Heart left ventricle (tissue), 16 donors: ENCODE data around the gene NME5. TPM values are rescaled to one million over a fixed set of nuclear protein-coding genes. Genes with fewer than 3 reads are reported as not detected.

ENCODE experiments used
- ATAC-seq, 4 donors: fragments of 200-7000 bp; cut with Tn5 transposase; one replicate each; pipeline ENCODE4 v1.9.1; 2020 to 2022; ENCODE audit warnings: moderate library complexity in 4 of 4, mild to moderate bottlenecking in 3 of 4, moderate number of reproducible peaks in 1 of 4
- DNase-seq, 5 donors: peaks; one replicate each; pipeline ENCODE4 v3.0.0-alpha.2; 2020
- H3K27ac ChIP-seq, 12 donors: fragments of 200-600 bp; sonication (generic) in 4 of 12; one replicate each; pipeline versions ENCODE4 v1.5.0 to v1.8.0; 2016 to 2022; ENCODE audit warnings: mild to moderate bottlenecking in 2 of 12
- H3K27me3 ChIP-seq, 9 donors: fragments of 200-600 bp; sonication (generic) in 2 of 9; one replicate each; pipeline versions ENCODE4 v1.5.1 to v1.8.0; 2016 to 2022; ENCODE audit warnings: mild to moderate bottlenecking in 3 of 9
- H3K36me3 ChIP-seq, 9 donors: fragments of 200-600 bp; sonication (generic) in 2 of 9; one replicate each; pipeline versions ENCODE4 v1.5.0 to v1.8.0; 2018 to 2022; ENCODE audit warnings: mild to moderate bottlenecking in 2 of 9
- H3K4me1 ChIP-seq, 12 donors: fragments of 200-600 bp; sonication (generic) in 4 of 12; one replicate each; pipeline versions ENCODE4 v1.5.0 to v1.8.0; 2016 to 2022; ENCODE audit warnings: mild to moderate bottlenecking in 3 of 12
- H3K4me3 ChIP-seq, 12 donors: fragments of 200-600 bp; sonication (generic) in 4 of 12; one replicate each; pipeline versions ENCODE4 v1.5.0 to v1.8.0; 2017 to 2022; ENCODE audit warnings: mild to moderate bottlenecking in 9 of 12, moderate library complexity in 4 of 12
- H3K9me3 ChIP-seq, 12 donors: fragments of 200-600 bp; sonication (generic) in 4 of 12; one replicate each; pipeline versions ENCODE4 v1.5.0 to v1.8.0; 2016 to 2022; ENCODE audit warnings: mild to moderate bottlenecking in 1 of 12
- POLR2A ChIP-seq, 2 donors: fragments of 450-650 bp; IDR thresholded peaks; one replicate each; pipeline ENCODE4 v1.6.1; 2017; ENCODE audit warnings: antibody characterized with exemption in 2 of 2, mild to moderate bottlenecking in 2 of 2, moderate library complexity in 2 of 2
- WGBS, 4 donors: extraction: QIAGEN DNeasy Blood & Tissue Kit in 2 of 4; methylation state at CpG; one replicate each; pipeline versions ENCODE4 v1.1.5 to v1.1.7; 2013 to 2018; 5-methylcytosine and 5-hydroxymethylcytosine counted together
- intact Hi-C, 10 donors: fragments of 100-400 bp; cut with DNase I; formaldehyde crosslinking; loops; one replicate each; pipeline versions ENCODE4 v1.11.1 to v1.14.2; 2022
- polyA plus RNA-seq, 2 donors: library from polyadenylated mRNA; stranded (reverse); fragments of 200-250 nt; gene quantifications; one replicate each; pipeline ENCODE4 v1.2.3, GENCODE V29; 2013
- total RNA-seq, 9 donors: library from RNA; depleted of rRNA in 2 of 9; stranded (reverse); fragments of >200 nt in 2 of 9; fragmentation: NEBNext Ultra II Directional in 3 of 9; extraction: Animal tissue kit (Norgen Biotek cat#: 25700) in 3 of 9; gene quantifications; one replicate each; pipeline versions ENCODE4 v1.1.0 to v1.2.4, GENCODE V29; 2016 to 2023
- TF ChIP-seq, protein P1 (sequence below), 12 donors: fragments of 200-600 bp; sonication (generic) in 4 of 12; IDR thresholded peaks; one replicate each; pipeline versions ENCODE4 v1.5.0 to v1.8.0; 2018 to 2022; ENCODE audit warnings: antibody characterized with exemption in 12 of 12, mild to moderate bottlenecking in 5 of 12
- donor health status: ischemic (EF 13 %, LVEDD 7.1; RV severe dilation, severe dysfunction).
- donor health status: healthy with polysubstance abuse.
- donor health status: DM: no; HTN: yes; CAD: no.
- donor health status: DM: no; HTN: no; CAD: no.
- donor health status: ischemic (EF 25% LVEDD 6.9; RV normal size, moderate dysfunction).
- donor health status: ischemic (EF 25% LVEDD 5.7; RV mildly dilated, moderate dysfunction).
- donor health status: healthy.
- donor health status: DM: yes; HTN: yes; CAD: no.
- donor health status: ischemic (EF 35%, LVEDD 5.7; RV mildly dilated, moderate dysfunction).
- donor health status: nonischemic (EF 11% LVEDD 7.7; RV severe dilation, severe dysfunction).
- donor health status: DM: yes; HTN: yes; CAD: no.
- donor health status: PGD.
- donor health status: ischemic (EF 29% LVEDD 5.4; RV normal size, mild dysfunction).
- donor health status: nonischemic (EF 23%, LVEDD 6.1; RV moderate dilation, normal function).

Gene NME5
- total and polyA plus RNA-seq, 11 donors, result 0.50 to 5.1 (median 3.4) TPM

DNA sequence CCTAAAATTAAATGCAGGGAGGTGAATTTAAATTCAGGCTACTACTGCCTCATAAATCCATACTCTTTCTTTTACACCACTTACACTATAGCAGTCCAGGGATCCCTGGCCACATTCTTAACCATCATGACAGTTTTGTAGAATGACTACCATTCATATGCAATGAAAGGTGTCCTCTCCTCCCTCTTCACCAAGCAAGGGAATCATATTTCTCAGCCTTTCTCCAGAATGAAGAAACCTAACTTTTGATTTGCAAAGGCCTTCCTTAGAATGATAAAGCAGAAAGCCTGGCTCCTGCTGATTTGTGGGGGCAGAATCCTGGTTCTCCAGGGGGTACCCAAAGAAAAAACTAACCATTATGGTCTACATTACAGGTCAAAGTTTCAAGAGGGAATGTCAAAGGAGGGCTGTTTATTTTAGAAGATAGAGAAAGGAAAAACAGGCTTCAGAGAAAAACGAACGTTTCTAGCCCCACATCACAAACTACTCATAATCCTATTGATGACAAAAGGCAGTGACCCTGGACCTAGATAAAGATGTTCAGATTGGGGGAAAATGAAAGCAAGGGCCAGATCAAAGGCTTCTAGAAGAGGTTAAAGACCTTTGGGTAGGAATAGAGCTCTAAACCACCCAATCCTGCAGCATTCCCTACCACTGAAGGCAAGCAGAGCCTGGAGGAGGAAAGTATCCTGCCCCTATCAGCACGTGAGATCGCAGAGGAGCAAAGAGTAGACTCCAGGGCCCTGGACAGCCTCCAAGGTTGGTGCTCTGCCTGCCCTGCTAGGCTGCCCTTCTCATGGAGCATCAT, 43.9 kb downstream of the NME5 start:
- intact Hi-C loops, result no loop called here
- Histone ChIP-seq H3K4me3 (no peak overlapping the region), H3K4me1 (no peaks in the 10 kb centered on the region), H3K27me3 (peaks cover 0 to 13% (median 0%) of the 10 kb centered on the region in 9 donors), H3K9me3 (no peaks in the 10 kb centered on the region), H3K36me3 (no peaks in the 10 kb centered on the region), H3K27ac (no peak overlapping the region)
- WGBS, 4 donors, result 35 to 58% (median 46%) methylated on average over 4 of the region's 4 CpGs
- DNase-seq, result no peak
- TF ChIP-seq, protein P1, sequence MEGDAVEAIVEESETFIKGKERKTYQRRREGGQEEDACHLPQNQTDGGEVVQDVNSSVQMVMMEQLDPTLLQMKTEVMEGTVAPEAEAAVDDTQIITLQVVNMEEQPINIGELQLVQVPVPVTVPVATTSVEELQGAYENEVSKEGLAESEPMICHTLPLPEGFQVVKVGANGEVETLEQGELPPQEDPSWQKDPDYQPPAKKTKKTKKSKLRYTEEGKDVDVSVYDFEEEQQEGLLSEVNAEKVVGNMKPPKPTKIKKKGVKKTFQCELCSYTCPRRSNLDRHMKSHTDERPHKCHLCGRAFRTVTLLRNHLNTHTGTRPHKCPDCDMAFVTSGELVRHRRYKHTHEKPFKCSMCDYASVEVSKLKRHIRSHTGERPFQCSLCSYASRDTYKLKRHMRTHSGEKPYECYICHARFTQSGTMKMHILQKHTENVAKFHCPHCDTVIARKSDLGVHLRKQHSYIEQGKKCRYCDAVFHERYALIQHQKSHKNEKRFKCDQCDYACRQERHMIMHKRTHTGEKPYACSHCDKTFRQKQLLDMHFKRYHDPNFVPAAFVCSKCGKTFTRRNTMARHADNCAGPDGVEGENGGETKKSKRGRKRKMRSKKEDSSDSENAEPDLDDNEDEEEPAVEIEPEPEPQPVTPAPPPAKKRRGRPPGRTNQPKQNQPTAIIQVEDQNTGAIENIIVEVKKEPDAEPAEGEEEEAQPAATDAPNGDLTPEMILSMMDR (IDR thresholded peaks at IDR 0.05), result no peak
- no peak for TF ChIP-seq POLR2A (IDR thresholded peaks at IDR 0.05)
- ATAC-seq, result no peak

DNA sequence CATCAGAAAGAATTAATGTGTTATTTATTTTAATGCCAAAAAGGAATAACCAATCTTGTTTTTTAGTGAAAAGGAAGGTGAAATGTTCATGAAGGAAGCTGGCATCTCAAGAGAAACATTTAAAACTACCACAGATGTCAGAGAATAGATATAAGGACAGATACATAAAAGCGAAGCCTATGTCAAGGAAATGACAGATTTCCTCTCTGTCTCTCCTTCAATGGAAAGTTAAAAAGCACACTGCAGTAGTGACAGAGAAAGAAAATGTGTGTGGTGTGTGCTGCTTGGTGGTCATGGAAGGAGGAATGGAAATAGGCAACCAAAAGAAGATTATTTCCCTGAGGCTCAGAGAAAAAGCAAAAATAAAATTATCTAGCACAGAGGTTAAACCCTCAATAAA, 46.2 kb downstream of the NME5 start:
- ATAC-seq (no peak), DNase-seq (no peak)
- WGBS, 4 donors, result 51 to 60% (median 58%) methylated on average over 1 of the region's 1 CpG
- no peaks in the 10 kb centered on the region for H3K9me3 ChIP-seq
- H3K27ac ChIP-seq, result no peak overlapping the region
- TF ChIP-seq, protein P1 (IDR thresholded peaks at IDR 0.05), result no peak
- TF ChIP-seq POLR2A (IDR thresholded peaks at IDR 0.05), result no peak
- intact Hi-C loops, result no loop called here
- no peak overlapping the region for H3K4me3 ChIP-seq
- H3K4me1 ChIP-seq, result no peaks in the 10 kb centered on the region
- peaks cover 0 to 9% (median 0%) of the 10 kb centered on the region in 9 donors for H3K27me3 ChIP-seq
- H3K36me3 ChIP-seq, result no peaks in the 10 kb centered on the region

- no peak for ATAC-seq
- H3K4me1 ChIP-seq, result no peaks in the 10 kb centered on the region
- DNase-seq, result no peak
- intact Hi-C loops, result no loop called here
- H3K9me3 ChIP-seq, result no peaks in the 10 kb centered on the region
- 48 to 73% (median 67%) methylated on average over 1 of the region's 1 CpG for WGBS, 4 donors
- H3K36me3 ChIP-seq, result no peaks in the 10 kb centered on the region
- peaks cover 0 to 9% (median 0%) of the 10 kb centered on the region in 9 donors for H3K27me3 ChIP-seq
- TF ChIP-seq, protein P1 (IDR thresholded peaks at IDR 0.05), result no peak
- TF ChIP-seq POLR2A (IDR thresholded peaks at IDR 0.05), result no peak
- no peak overlapping the region for H3K27ac ChIP-seq
- H3K4me3 ChIP-seq, result no peak overlapping the region
Observed at GRCh38 chr5:138092301-138092700, 46.9 kb downstream of the NME5 start.

GRCh38 chr5:138091685-138092084, 47.5 kb downstream of the NME5 start:
- peaks cover 0 to 9% (median 0%) of the 10 kb centered on the region in 9 donors for H3K27me3 ChIP-seq
- H3K9me3 ChIP-seq, result no peaks in the 10 kb centered on the region
- ATAC-seq (no peak), DNase-seq (no peak)
- 85 to 89% (median 89%) methylated on average over 4 of the region's 4 CpGs for WGBS, 4 donors
- TF ChIP-seq, protein P1 (IDR thresholded peaks at IDR 0.05), result no peak
- TF ChIP-seq POLR2A (IDR thresholded peaks at IDR 0.05), result no peak
- H3K4me1 ChIP-seq, result no peaks in the 10 kb centered on the region
- H3K36me3 ChIP-seq, result no peaks in the 10 kb centered on the region
- H3K4me3 ChIP-seq, result no peak overlapping the region
- intact Hi-C loops, result no loop called here
- H3K27ac ChIP-seq, result no peak overlapping the region
